GM19035 (cell line): ENCODE data around the gene BMPR1A.

Source experiments
- ATAC-seq: cut with Tn5 transposase; IDR thresholded peaks from one replicate; pipeline ENCODE4 v1.9.1; 2021; ENCODE audit not compliant: unreplicated experiment

The BMPR1A gene

DNA sequence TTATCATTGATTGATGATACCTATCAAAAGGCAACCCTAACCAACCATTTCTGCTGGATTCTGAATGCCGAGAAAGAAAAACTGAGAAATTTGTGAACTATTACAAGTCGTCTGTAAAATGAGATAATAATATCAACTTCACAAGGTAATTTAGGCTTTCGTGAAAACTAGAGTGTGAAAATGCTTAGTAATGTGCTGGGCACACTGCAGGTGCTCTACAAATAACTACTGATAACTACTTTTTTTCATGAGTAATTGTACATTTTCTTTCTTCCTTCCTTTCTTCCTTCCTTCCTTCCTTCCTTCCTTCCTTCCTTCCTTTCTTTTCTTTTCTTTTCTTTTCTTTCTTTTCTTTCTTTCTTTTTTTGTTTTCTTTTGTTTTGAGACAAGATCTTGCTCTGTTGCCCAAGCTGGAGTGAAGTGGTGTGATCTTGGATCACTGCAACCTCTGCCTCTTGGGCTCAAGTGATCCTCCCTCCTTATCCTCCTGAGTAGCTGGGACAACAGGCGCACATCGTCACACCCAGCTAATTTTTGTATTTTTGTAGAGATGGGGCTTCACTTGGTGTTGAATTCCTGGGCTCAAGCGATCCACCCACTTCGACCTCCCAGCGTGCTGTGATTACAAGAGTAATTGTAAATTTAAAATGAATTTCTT, 42.9 kb downstream of the BMPR1A start:
- no peak for ATAC-seq

DNA sequence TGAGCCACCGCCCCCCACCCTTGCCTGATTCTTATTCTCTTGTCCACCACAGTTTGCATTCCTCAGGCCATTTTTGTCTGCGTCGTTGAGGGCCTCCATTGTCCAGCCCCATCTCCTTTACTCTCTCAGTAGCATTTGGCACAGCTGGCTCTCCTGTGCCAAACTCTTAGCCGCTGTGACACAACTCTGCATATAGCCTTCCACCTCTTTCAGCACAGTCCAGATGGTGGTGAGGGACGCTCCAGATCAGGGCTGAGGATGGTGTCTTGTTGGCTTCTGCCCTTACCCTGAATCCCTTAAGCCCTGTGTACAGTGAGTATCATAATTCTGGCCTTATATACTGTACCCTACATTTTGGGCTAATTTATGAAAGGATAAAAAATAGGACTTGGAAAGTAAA, 45.6 kb downstream of the BMPR1A start:
- no peak for ATAC-seq

DNA sequence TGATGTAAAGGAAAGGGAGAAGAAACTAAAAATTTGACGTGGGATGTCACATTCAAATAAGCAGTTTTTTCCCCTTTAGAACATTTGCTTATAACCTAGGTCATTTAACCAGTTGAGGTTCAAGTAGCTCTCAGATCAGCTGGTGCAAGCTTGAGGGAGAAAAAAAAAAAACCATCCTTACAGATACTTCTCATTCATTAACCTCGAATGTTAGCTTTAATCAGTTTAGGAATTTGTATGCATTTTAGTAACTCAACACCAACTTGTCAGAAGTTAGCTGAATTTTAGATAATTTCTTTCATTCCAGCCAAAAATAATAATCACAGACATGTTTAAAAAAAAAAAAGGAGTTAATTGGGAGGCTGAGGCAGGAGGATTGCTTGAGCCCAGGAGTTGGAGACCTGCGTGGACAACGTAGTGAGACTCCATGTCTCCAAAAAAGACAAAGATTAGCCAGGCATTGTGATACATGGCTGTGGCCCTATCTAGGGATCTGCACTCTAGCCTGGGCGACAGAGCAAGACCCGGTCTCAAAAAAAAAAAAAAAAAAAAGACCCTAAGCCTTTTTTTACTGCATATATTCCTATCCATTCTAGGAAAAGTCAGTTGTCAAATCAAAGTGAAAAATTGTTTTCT, 46.2 kb downstream of the BMPR1A start:
- no peak for ATAC-seq

DNA sequence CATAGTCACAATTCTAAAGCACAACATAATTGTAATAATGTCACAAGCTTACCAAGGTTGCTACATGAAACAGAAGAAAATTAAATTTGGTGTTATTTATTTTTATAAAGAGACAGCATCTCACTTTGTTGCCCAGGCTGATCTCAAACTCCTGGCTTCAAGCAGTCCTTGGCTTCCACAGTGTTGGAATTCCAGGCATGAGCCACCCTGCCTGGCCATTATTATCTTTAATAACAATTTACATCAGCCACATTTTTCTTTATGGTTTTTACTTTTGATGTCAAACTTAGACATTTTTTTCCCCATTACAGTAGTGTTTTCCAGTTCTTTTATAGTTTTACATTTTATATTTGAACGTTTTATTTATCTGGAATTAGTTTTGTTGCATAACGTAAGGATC, 46.7 kb downstream of the BMPR1A start:
- ATAC-seq: no peak

DNA sequence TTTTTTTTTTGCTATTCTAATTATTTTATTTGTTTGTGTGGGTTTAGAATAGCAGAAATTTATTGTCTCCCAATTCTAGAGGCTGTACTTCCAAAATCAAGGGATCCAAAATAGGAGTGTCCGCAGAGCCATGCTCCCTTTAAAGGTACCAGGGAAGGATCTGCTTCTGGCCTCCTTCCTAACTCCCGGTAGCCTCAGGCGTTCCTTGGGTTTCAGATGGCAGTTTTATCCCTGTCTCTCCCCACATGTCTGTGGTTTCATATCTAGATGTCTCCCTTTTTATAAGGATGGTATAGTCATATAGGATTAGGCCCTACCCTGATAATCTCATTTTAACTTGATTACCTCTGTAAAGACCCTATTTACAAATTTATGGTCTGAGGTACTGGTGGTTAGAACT, 48.4 kb downstream of the BMPR1A start:
- ATAC-seq: no peak

DNA sequence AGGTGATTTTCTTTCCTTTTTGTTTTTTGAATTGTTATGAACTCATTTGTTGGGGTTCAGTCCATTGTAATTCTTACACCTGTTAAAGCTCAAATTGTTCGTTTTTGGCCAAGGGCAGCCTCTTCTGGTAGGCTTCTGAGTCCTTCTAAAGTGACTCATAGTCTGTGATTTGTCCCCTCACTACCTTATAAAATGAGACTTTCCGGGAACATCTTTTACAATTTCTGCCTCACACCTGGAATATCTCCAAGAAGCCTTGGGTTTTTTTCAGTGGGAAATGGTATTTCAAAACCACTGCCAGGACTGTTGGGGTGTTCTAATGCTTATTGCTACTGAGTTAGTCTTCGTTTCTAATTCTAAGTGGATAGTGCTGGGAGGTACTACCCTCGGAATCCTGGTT, 56.7 kb downstream of the BMPR1A start:
- no peak for ATAC-seq

DNA sequence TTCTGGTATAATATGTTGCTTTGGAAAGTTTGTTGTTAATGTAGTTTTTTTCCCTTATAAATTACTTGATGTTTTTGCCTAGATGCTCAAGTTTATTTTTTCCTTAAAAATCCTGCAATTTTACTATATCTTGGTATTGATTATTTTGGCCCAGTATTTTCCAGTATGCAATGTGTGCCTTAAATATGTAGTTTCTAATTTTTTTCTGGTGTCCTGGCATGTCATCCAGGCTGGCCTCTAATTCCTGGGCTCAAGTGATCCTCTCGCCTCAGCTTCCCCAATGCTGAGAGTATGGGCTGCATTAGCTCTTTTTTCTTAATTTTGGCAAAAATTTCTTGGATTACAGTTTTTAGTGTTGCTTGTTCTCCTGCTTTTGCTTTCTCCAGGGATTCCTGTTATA, 57.6 kb downstream of the BMPR1A start:
- ATAC-seq: no peak

DNA sequence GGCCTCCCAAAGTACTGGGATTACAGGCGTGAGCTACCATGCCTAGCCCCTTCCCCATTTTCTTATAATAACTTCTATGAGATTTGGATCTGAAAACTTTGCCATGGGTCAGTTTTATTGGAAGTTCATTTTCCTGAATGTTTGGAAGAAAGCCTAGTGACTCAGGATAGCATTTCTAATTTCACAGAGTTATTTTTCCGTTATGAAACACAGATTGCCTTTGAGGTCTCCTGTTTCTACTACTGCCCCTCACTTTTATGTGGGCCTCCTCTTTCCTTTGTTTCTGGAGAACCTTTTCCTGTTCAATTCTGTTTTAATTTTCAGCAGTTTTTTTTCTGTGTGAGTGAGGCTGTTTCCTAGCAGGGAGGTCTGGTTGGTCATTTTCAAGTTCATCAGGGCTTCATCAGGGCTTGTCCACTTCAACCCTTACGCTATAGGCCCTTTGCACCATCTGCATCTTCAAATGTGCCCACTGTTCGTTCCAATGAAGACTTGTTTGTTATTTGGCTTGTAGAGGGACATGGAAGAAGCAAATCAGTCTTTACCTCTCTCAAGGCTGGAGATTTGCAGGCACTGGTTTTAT, 58.7 kb downstream of the BMPR1A start:
- ATAC-seq: no peak

DNA sequence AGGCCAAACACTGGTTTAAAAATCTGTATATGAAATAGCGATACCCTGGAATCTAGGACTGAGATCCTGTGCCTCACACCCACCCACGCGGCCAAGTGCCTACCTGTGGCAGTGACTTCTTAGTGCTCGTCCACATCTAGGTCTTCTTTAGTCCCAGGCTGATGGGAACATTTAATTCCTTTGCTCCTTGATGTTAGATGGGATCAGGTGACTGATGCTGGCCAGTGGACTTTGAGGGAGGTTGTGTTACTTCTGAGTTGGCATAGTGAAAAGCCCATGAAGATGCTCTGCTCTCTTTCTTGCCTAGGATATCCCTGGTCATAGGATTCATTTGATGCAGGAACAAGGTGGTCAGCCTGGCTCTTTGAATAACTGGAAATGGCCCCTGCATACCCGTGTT, 59.2 kb downstream of the BMPR1A start:
- no peak for ATAC-seq

DNA sequence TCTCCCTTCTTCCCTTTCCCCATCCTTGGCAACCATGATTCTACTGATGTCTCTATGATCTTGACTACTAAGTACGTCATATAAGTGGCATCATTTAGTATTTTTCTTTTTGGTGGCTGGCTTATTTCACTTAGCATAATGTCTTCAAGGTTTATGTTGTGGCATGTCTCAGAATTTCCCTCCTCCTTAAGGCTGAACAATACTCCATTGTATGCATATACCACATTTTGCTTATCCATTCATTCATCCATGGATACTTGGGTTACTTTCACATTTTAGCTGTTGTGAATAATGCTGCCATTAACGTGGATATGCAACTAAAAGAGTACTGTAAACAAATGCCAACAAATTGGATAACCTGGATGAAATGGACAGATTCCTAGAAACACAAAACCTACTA, 60.8 kb downstream of the BMPR1A start:
- ATAC-seq: no peak

DNA sequence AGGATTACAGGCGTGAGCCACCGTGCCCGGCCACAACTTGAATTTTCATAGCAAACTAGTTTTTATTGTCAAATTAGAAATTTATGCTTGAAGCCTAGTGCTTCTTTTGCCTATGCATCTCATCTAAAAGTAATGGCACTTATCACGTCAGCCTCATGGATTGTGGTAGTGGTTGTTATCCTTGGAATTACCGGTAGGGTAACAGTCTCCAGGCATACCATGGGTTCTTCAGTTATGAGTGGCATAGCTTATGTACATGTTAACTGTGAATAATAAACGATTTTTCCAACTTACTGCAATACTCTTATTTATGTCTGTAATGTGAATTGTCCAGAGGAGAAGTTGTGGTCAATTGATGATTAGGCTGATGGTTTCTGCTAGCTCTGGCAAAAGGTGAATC, 63.1 kb downstream of the BMPR1A start:
- no peak for ATAC-seq

DNA sequence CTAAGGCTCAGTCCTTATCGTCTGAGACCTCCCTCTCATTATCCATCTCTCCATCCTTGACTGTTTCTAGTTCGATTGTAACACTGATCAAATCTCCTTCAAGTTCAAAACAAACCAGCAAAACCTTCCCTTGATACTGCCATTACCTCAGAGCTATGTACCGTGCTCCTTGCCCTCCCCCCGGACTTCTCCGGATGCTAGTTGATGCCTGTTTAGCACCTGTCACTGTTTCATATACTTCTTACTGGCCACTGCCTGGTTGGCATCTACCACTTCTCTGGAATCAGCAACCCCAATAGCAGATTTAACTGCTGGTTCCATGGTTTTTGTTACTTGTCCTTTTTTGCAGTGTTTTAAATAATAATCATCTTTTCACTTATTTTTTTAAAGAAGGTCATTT, 64.1 kb downstream of the BMPR1A start:
- no peak for ATAC-seq

DNA sequence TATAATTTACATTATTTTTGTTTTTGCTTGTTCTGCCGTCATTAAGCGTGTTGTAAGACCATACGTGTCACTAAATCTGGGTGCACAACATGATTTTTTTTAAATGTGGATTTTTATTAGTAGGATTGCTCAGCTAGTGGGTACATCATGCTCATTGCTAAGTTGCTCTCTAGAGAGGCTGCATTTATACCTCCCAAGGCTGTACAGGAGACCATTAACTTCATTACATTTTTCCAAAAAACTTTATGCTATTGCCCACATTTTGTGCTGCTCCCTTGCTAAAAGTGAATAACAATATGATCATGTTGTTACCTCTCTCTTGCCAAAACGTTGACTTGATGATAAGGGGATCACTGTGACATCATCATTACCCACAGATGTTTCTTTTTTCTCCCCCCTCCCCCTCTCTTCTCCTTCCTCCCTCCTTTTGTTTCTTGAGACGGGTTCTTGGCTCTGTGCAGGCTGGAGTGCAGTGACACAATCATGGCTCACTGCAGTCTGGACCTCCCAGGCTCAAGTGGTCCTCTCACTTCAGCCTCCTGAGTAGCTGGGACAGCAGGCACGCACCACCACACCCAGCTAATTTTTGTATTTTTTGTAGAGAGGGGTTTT, 65.1 kb downstream of the BMPR1A start:
- ATAC-seq: no peak

DNA sequence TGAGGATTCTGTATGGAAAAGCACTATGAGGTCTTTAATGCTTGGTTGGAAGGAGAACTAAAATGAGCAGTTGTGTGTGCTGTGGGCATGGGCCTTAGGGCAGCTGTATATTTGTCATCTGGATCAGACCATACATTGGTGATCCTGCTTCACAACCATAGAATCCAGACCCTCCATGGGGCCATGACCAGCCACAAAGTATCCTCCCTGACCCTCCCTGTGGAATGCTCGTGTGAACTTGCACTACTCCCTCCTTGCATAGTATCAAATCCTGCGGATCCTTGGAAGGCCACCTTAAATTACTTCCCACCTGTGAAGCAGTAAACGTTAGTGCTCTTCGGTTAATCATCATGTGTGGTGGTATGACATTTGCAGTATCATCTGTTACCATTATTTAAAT, 67.1 kb downstream of the BMPR1A start:
- no peak for ATAC-seq

DNA sequence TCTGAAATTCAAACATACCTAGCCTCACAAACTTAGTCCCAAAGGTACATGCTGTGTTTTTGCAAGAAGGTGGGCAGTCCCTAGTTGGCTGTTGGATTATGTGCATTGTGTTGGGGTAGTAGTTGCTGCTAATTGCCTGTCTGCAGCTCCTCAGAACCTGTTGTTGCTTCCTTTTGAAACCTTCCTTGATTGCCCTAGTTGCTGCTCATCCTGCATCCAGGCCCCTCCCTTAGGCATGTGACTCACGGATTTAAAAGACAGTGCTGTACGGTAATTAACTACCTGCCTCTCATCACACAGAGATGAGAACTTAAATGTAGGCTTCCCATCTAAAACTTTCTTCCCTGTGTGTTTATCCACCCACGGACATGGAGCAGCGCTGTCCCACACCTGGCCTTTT, 67.7 kb downstream of the BMPR1A start:
- no peak for ATAC-seq

DNA sequence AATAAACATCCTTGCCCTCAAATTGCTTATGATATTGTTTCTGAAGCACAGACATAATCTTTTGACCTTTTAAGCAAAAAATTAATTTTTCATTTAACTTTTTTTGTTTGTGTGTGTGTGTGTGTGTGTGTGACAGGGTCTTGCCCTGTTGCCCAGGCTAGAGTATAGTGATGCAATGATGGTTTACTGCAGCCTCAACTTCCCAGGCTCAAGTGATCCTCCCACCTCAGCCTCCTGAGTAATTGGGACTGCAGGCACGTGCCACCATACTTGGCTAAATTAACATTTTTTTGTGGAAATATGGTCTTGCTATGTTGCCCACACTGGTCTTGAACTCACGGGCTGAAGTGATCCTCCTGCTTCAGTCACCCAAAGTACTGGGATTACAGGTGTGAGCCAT, 68.9 kb downstream of the BMPR1A start:
- ATAC-seq: no peak

DNA sequence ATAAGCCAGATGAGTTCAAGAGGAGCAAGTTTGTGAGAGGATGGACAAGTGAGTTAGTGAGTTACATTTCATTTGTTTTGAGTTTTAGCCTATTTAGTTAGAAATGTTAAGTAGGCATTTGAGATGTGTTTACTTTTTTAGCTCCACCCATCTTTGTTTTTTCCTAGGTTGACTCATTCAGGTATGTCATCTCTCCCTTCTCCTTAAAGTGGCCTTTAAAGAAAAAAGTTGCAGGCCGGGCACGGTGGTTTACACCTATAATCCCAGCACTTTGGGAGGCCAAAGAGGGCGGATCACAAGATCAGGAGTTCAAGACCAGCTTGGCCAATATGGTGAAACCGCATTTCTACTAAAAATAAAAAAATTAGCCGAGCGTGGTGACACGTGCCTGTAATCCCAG, 71.2 kb downstream of the BMPR1A start:
- ATAC-seq: no peak

DNA sequence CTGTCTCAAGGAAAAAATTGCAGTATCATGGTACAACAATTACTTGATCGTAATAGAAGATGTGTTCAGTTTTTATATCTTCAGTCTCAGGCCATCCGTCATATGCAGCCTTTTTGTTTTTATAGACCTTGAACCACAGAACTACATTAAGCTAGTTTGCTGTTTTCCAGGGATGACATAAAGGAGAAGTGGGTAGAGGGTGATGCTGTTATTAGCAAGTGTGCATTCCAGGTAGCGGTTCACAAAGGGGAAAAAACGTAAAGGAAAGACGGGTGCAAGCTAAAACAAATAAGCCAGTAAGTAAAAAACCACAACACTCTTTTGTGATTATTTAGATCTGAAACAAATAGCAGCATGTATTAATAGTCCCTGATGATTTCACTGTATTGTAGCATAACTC, 71.7 kb downstream of the BMPR1A start:
- ATAC-seq: no peak

DNA sequence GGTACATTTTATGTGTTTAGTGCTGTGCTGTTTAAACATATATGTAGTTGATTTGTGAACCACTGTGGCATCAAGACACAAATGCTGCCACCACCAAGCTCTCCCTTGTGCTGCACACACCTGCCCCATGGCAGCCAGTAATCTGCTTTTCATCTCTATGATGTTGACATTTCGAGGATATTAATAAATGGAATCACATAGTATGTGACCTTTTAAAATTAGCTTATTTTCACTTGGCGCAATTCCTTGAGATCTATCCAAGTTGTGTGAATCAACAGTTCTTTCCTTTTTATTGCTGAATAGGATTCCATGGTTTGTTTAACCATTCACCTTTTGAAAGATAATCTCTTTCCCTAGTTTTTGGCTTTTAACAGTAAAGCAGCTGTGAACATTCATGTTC, 73.1 kb downstream of the BMPR1A start:
- ATAC-seq: no peak

DNA sequence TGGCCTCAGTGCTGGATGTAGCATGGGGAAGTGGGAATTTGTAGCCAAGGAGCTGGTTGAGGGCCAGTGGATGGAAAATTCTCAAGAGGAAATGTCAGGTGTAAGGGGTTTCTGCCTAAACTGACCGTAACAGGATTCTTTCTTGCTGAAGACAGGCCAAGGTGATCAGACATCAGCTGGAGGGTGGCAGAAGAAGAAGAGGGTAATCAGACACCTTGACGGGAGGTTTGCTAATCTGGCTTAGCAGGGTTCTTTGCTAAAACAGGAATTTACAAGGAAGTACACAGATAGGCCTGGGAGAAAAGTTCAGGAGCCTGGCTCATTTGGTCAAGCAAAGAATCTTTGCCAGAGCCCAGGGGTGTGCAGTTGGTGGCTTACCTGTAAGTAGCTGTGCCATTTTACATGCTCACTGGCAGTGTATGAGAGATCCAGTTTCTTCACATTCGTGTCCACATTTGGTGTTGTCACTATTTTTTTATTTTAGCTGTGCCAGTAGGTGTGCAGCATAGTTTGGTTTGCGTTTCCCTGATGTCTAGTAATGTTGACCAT, 73.7 kb downstream of the BMPR1A start:
- no peak for ATAC-seq

DNA sequence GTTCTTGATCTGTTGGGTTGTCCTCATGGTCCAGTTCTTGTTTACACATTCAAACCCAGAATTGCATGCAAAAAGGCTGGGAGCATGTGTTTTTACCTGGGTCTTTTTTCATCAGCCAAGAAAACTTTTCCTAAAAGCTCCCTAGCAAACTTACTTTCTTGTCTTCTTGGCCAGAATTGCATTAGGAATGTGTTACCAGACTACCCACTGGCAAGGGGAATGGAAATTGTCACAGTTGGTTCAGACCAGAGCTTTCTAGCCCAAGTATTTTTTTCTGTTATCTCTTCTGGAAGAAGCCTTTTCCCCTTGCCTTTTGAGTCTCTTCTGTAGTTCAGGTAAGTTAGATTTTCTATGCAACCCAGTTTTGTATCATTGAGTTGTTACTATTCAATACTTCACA, 77.5 kb downstream of the BMPR1A start:
- no peak for ATAC-seq

DNA sequence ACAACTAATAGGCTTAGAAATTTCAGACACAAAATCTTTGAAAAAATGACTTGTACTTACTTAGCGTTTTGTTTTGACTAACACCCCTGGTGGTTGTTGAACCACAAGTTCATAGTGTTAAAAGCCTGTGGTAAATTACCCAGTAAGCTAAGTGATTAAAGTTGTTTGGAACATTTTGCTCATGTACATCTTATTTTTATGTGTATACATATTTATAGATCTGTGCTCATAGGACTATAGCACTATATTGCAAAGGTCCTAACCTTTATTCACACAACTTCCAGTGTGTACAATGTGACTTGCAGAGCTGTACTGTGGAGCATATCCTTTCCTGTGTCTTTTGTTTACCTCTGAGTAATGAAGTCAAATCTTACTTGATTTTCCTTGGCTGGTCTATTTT, 79.6 kb downstream of the BMPR1A start:
- ATAC-seq: no peak
